HEK293T (cell line): ENCODE measurements around the gene KLHL4.

Source experiments
- ARNT ChIP-seq: fragments of 450-650 bp; IDR thresholded peaks from 2 replicates; pipeline ENCODE4 v1.6.1; 2017; ENCODE audit warnings: mild to moderate bottlenecking
- BHLHE40 ChIP-seq: fragments of 450-650 bp; IDR thresholded peaks from 2 replicates; pipeline ENCODE4 v1.6.1; 2016; ENCODE audit warnings: mild to moderate bottlenecking, moderate library complexity, borderline replicate concordance
- SP1 ChIP-seq: fragments of 450-650 bp; IDR thresholded peaks from 2 replicates; pipeline ENCODE4 v1.6.1; 2017
- SUZ12 ChIP-seq: fragments of 450-650 bp; IDR thresholded peaks from 2 replicates; pipeline ENCODE4 v1.6.1; 2016; ENCODE audit warnings: mild to moderate bottlenecking
- TARDBP ChIP-seq: fragments of 450-650 bp; IDR thresholded peaks from 2 replicates; pipeline ENCODE4 v1.6.1; 2016
- ZNF384 ChIP-seq: fragments of 450-650 bp; IDR thresholded peaks from 2 replicates; pipeline ENCODE4 v1.6.1; 2016
- TF ChIP-seq, protein P1 (sequence below): fragments of 450-650 bp; IDR thresholded peaks from 2 replicates; pipeline ENCODE4 v1.6.1; 2016

DNA sequence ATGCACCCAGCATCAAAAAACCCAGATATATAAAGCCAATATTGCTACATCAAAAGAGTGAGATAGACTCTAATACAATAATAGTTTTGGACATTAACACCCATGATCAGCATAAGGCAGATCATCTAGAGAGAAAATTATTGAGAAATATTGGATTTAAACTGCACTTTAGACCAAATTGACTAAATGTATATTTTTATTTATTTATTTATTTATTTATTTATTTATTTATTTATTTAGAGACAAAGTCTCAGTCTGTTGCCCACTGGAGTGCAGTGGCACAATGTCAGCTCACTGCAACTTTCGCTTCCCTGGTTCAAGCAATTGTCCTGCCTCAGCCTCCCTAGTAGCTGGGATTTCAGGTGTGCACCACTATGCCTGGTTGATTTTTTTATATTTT lies 193.0 kb downstream of the KLHL4 start:
- TF ChIP-seq SUZ12, result no peak
- TF ChIP-seq BHLHE40, result no peak
- no peak for TF ChIP-seq ARNT
- no peak for TF ChIP-seq ZNF384
- TF ChIP-seq SP1, result no peak
- TF ChIP-seq, protein P1, sequence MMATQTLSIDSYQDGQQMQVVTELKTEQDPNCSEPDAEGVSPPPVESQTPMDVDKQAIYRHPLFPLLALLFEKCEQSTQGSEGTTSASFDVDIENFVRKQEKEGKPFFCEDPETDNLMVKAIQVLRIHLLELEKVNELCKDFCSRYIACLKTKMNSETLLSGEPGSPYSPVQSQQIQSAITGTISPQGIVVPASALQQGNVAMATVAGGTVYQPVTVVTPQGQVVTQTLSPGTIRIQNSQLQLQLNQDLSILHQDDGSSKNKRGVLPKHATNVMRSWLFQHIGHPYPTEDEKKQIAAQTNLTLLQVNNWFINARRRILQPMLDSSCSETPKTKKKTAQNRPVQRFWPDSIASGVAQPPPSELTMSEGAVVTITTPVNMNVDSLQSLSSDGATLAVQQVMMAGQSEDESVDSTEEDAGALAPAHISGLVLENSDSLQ, result no peak
- no peak for TF ChIP-seq TARDBP
